Keratinocyte (primary cell): ENCODE data around the gene FHOD3.
A peak's percentile ranks its signal among the peaks of the same experiment; 100 is the strongest.

ENCODE experiments used
- EZH2 ChIP-seq: IDR thresholded peaks from one replicate; pipeline ENCODE4 v1.6.1; 2012; ENCODE audit warnings: inconsistent platforms, mild to moderate bottlenecking, low read length, moderate library complexity
- TF ChIP-seq, protein P1 (sequence below), 3 experiments: IDR thresholded peaks in 1 of 3; conservative IDR thresholded peaks in 1 of 3; optimal IDR thresholded peaks in 1 of 3; 2 replicates in 2 of 3; 3 replicates in 1 of 3; pipeline versions ENCODE3 to v1.5.1; 2011; ENCODE audit warnings: low read length in 3 of 3, mild to moderate bottlenecking in 3 of 3, moderate library complexity in 2 of 3, control low read depth in 1 of 3, inconsistent platforms in 1 of 3; ENCODE audit not compliant: insufficient read depth in 2 of 3; ENCODE audit errors: extremely low read depth in 1 of 3

DNA sequence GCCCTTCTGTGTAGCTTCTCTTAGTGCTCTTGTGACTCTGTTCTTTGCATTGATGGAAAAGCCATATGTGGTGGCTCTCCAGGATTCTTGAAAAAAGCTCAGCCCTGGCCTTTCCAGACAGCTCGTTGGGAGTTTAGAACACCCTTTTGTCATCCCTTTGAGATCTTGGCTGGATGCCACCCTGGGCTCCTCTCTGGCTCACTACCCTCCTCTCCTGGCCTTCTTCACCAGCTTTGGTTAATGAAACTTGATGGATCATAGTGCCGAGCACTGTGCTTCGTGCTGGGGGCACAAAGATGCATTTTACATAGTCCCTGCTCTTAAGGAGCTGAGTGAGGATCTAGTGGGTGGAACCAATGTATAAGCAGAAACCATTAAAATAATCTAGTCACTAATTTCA is 15.6 kb upstream of the FHOD3 start:
- no peak for TF ChIP-seq EZH2
- TF ChIP-seq, protein P1, sequence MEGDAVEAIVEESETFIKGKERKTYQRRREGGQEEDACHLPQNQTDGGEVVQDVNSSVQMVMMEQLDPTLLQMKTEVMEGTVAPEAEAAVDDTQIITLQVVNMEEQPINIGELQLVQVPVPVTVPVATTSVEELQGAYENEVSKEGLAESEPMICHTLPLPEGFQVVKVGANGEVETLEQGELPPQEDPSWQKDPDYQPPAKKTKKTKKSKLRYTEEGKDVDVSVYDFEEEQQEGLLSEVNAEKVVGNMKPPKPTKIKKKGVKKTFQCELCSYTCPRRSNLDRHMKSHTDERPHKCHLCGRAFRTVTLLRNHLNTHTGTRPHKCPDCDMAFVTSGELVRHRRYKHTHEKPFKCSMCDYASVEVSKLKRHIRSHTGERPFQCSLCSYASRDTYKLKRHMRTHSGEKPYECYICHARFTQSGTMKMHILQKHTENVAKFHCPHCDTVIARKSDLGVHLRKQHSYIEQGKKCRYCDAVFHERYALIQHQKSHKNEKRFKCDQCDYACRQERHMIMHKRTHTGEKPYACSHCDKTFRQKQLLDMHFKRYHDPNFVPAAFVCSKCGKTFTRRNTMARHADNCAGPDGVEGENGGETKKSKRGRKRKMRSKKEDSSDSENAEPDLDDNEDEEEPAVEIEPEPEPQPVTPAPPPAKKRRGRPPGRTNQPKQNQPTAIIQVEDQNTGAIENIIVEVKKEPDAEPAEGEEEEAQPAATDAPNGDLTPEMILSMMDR (optimal IDR thresholded peaks at IDR 0.05 in 1 of 3, IDR thresholded peaks at IDR 0.05 in 1 of 3, conservative IDR thresholded peaks at IDR 0.05 in 1 of 3; ENCODE audit: extremely low read depth in 1 of 3, insufficient read depth in 2 of 3, low read length in 3 of 3): peak in 1 of 3 experiments; percentile 16
